ENCODE measurements around the gene ATP6V1D.

Gene ATP6V1D

GRCh38 chr14:67392123-67392522, 32.5 kb upstream of the ATP6V1D start:
- Histone ChIP-seq H3K4me1 (ENCODE audit: insufficient read depth, low read length) (peaks cover 4% of the 10 kb centered on the region; the same call in 1 of the 2 replicates), H3K27ac (ENCODE audit: low read depth, low read length) (no peak overlapping the region), H3K27me3 (ENCODE audit: insufficient read depth, low read length) (no peaks in the 10 kb centered on the region), H3K36me3 (ENCODE audit: insufficient read depth, low read length) (no peaks in the 10 kb centered on the region), H3K9me3 (ENCODE audit: insufficient read depth, low read depth, low read length) (no peaks in the 10 kb centered on the region), H3K9ac (ENCODE audit: low read depth, low read length) (no peak overlapping the region), H3K4me3 (ENCODE audit: low read length) (no peak overlapping the region)
- WGBS: 88% methylated on average over 3 of the region's 3 CpGs

DNA sequence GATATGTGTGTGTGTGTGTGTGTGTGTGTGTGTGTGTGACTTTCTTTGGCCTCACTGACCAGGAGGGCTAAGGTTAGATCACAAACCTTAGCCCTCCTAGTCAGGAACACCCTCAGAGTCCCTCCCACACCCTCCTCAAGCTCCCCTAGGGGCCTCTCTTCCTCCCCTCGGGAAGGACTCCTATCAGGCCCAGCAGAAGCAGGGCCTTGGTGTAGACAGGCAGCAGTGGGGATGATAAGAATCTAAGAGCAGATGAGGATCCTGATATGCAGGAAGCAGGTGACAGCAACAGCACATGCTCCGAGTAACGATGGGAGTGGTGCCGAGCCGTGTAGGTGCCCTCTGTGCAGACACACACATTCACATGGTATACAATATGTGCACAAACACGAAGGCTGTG, 31.7 kb upstream of the ATP6V1D start:
- no peak overlapping the region for H3K4me3 ChIP-seq (ENCODE audit: low read length)
- H3K27ac ChIP-seq (ENCODE audit: low read depth, low read length): no peak overlapping the region
- 90% methylated on average over 6 of the region's 6 CpGs for WGBS
- no peaks in the 10 kb centered on the region for H3K27me3 ChIP-seq (ENCODE audit: insufficient read depth, low read length)
- H3K36me3 ChIP-seq (ENCODE audit: insufficient read depth, low read length): peaks cover 4% of the 10 kb centered on the region
- no peaks in the 10 kb centered on the region for H3K4me1 ChIP-seq (ENCODE audit: insufficient read depth, low read length)
- no peak overlapping the region for H3K9ac ChIP-seq (ENCODE audit: low read depth, low read length)
- H3K9me3 ChIP-seq (ENCODE audit: insufficient read depth, low read depth, low read length): no peaks in the 10 kb centered on the region

DNA sequence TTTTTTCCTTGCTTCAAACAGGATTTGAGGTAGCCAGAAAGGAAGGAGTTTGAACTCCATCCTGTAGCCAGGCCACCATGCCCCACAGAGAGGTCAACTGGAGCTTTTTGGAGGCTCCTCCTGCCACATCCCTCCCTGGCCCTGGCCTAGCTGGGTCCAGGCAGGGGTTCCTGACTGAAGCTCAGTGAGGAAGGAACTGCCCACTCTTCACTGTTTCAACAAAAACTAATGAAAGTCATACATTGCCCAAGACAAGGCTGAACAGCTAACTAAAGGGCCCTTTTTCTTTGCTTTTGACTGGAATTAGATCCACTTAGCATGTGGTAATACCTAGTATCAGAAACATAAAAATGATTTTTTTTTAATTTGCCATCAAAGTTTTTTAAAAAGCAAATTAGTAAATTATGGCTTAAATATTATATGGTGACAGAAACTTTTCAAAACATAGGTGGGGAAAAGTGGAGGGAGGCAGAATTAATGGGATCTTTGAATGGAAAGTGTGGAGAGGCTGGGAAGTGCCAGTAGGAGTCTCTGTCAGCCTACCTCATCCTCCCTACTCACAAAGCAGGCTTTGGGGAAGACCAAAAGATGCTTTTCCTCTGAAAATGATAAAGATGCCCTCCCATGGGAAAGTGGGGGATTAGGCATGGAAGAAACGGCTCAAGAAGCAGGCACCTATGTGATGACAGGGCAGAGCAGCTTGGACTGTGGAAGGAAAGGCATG, 30.4 kb upstream of the ATP6V1D start:
- H3K27ac ChIP-seq (ENCODE audit: low read depth, low read length): no peak overlapping the region
- 83% methylated on average over 1 of the region's 1 CpG for WGBS

DNA sequence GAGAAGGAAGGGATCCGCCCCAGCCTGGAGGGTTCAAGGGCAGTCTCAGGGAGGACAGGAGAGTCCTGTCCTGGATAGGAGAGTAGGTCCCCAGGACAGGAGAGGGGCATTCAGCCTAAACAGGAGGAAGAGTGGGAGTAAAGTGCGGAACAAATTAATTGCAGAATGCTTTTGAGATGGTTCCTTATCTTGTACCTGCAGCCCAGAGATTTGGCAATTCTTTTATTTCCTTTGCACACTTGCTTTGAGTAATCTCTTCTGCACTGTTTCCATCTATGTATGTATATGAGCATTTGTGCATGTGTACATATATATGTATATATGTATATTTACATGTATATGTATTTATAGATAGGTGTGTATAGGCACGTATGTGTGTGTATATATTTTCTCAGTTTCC, 29.7 kb upstream of the ATP6V1D start:
- Histone ChIP-seq H3K4me3 (ENCODE audit: low read length) (no peak overlapping the region), H3K27me3 (ENCODE audit: insufficient read depth, low read length) (no peaks in the 10 kb centered on the region), H3K36me3 (ENCODE audit: insufficient read depth, low read length) (peaks cover 24% of the 10 kb centered on the region), H3K4me1 (ENCODE audit: insufficient read depth, low read length) (no peaks in the 10 kb centered on the region), H3K27ac (ENCODE audit: low read depth, low read length) (no peak overlapping the region), H3K9me3 (ENCODE audit: insufficient read depth, low read depth, low read length) (no peaks in the 10 kb centered on the region), H3K9ac (ENCODE audit: low read depth, low read length) (no peak overlapping the region)
- WGBS: 89% methylated on average over 3 of the region's 3 CpGs

More for the DNA sequence above, 30.4 kb upstream of the ATP6V1D start:
- peaks cover 17% of the 10 kb centered on the region for H3K36me3 ChIP-seq (ENCODE audit: insufficient read depth, low read length)
- H3K4me3 ChIP-seq (ENCODE audit: low read length): no peak overlapping the region
- H3K9ac ChIP-seq (ENCODE audit: low read depth, low read length): no peak overlapping the region
- H3K27me3 ChIP-seq (ENCODE audit: insufficient read depth, low read length): no peaks in the 10 kb centered on the region
- H3K4me1 ChIP-seq (ENCODE audit: insufficient read depth, low read length): no peaks in the 10 kb centered on the region
- no peaks in the 10 kb centered on the region for H3K9me3 ChIP-seq (ENCODE audit: insufficient read depth, low read depth, low read length)

DNA sequence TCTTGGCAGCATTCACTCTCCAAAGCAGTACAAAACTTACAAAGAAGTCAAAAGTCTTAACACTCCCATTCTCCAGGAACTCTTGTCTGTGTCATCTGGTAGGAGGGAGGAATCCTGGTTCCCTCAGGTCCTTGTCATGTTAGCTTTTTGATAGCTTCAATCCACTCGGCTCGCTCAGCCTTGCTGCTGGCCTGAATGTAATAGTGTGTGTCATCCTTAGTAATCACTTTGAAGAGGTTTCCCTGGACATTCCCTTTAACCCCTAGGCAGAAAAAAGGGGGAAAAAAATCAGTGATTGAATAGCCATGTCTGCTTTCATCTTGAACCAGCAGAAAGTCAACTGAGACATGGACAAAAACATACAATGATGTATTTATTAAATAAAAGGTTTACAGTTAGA, 27.6 kb upstream of the ATP6V1D start:
- Histone ChIP-seq H3K36me3 (ENCODE audit: insufficient read depth, low read length) (peaks cover 45% of the 10 kb centered on the region), H3K4me3 (ENCODE audit: low read length) (no peak overlapping the region)

GRCh38 chr14:67385618-67386017, 26.0 kb upstream of the ATP6V1D start:
- Histone ChIP-seq H3K4me3 (ENCODE audit: low read length) (no peak overlapping the region), H3K9me3 (ENCODE audit: insufficient read depth, low read depth, low read length) (no peaks in the 10 kb centered on the region), H3K27ac (ENCODE audit: low read depth, low read length) (no peak overlapping the region), H3K9ac (ENCODE audit: low read depth, low read length) (no peak overlapping the region), H3K4me1 (ENCODE audit: insufficient read depth, low read length) (no peaks in the 10 kb centered on the region), H3K27me3 (ENCODE audit: insufficient read depth, low read length) (no peaks in the 10 kb centered on the region), H3K36me3 (ENCODE audit: insufficient read depth, low read length) (peaks cover 60% of the 10 kb centered on the region)
- WGBS: 93% methylated on average over 2 of the region's 2 CpGs

More for the DNA sequence above, 27.6 kb upstream of the ATP6V1D start:
- no peaks in the 10 kb centered on the region for H3K27me3 ChIP-seq (ENCODE audit: insufficient read depth, low read length)
- no peaks in the 10 kb centered on the region for H3K4me1 ChIP-seq (ENCODE audit: insufficient read depth, low read length)
- no peak overlapping the region for H3K27ac ChIP-seq (ENCODE audit: low read depth, low read length)
- WGBS: 75% methylated on average over 2 of the region's 2 CpGs
- no peak overlapping the region for H3K9ac ChIP-seq (ENCODE audit: low read depth, low read length)
- H3K9me3 ChIP-seq (ENCODE audit: insufficient read depth, low read depth, low read length): no peaks in the 10 kb centered on the region

DNA sequence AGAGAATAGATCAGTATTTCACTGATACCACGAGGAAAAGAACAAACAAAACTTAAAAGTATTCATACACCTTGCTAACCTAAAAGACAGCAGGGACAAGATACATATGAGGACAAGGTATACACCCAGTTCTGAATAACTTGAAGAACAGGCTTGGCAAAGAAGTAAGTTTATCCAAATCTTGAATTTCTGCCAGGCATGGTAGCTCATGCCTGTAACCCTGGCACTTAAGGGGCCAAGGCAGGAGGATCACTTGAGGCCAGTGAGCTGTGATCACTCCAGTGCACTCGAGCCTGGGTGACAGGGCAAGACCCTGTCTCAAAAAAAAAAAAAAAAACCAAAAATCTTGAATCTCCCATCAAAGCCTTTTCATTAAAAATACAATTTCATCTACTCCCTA, 25.5 kb upstream of the ATP6V1D start:
- Histone ChIP-seq H3K9me3 (ENCODE audit: insufficient read depth, low read depth, low read length) (no peaks in the 10 kb centered on the region), H3K4me3 (ENCODE audit: low read length) (no peak overlapping the region), H3K4me1 (ENCODE audit: insufficient read depth, low read length) (no peaks in the 10 kb centered on the region), H3K36me3 (ENCODE audit: insufficient read depth, low read length) (peaks cover 65% of the 10 kb centered on the region), H3K27ac (ENCODE audit: low read depth, low read length) (no peak overlapping the region), H3K9ac (ENCODE audit: low read depth, low read length) (no peak overlapping the region), H3K27me3 (ENCODE audit: insufficient read depth, low read length) (no peaks in the 10 kb centered on the region)
- WGBS: 94% methylated on average over 2 of the region's 2 CpGs

DNA sequence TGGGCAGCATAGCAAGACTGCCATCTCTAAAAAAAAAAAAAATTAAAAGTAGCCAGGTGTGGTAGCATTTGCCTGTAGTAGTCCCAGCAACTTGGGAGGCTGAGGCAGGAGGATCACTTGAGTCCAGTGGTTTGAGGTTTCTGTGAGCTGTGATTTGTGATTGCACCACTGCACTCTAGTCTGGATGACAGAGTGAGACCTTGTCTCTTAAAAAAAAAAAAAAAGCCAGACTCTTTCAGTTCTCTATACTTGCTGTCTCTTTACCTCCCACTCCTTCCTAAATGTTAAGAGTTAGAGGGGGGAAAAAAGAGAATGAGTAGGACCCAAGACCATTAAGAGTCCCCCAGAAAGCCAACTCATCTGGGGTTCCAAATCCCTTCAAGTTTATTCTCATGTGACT, 18.3 kb upstream of the ATP6V1D start:
- Histone ChIP-seq H3K36me3 (ENCODE audit: insufficient read depth, low read length) (peaks cover 97% of the 10 kb centered on the region), H3K27ac (ENCODE audit: low read depth, low read length) (no peak overlapping the region), H3K9me3 (ENCODE audit: insufficient read depth, low read depth, low read length) (no peaks in the 10 kb centered on the region), H3K4me3 (ENCODE audit: low read length) (no peak overlapping the region), H3K4me1 (ENCODE audit: insufficient read depth, low read length) (no peaks in the 10 kb centered on the region), H3K27me3 (ENCODE audit: insufficient read depth, low read length) (no peaks in the 10 kb centered on the region), H3K9ac (ENCODE audit: low read depth, low read length) (no peak overlapping the region)

- H3K9ac ChIP-seq (ENCODE audit: low read depth, low read length): no peak overlapping the region
- H3K9me3 ChIP-seq (ENCODE audit: insufficient read depth, low read depth, low read length): no peaks in the 10 kb centered on the region
- H3K4me1 ChIP-seq (ENCODE audit: insufficient read depth, low read length): no peaks in the 10 kb centered on the region
- H3K27me3 ChIP-seq (ENCODE audit: insufficient read depth, low read length): no peaks in the 10 kb centered on the region
- 86% methylated on average over 2 of the region's 2 CpGs for WGBS
- H3K36me3 ChIP-seq (ENCODE audit: insufficient read depth, low read length): peaks cover 96% of the 10 kb centered on the region
- no peak overlapping the region for H3K27ac ChIP-seq (ENCODE audit: low read depth, low read length)
- no peak overlapping the region for H3K4me3 ChIP-seq (ENCODE audit: low read length)
Measured at GRCh38 chr14:67373347-67373746, 13.7 kb upstream of the ATP6V1D start.

GRCh38 chr14:67372833-67373232, 13.2 kb upstream of the ATP6V1D start:
- Histone ChIP-seq H3K27me3 (ENCODE audit: insufficient read depth, low read length) (no peaks in the 10 kb centered on the region), H3K9me3 (ENCODE audit: insufficient read depth, low read depth, low read length) (no peaks in the 10 kb centered on the region), H3K4me1 (ENCODE audit: insufficient read depth, low read length) (no peaks in the 10 kb centered on the region), H3K36me3 (ENCODE audit: insufficient read depth, low read length) (peaks cover 96% of the 10 kb centered on the region), H3K4me3 (ENCODE audit: low read length) (no peak overlapping the region), H3K27ac (ENCODE audit: low read depth, low read length) (no peak overlapping the region), H3K9ac (ENCODE audit: low read depth, low read length) (no peak overlapping the region)
- 78% methylated on average over 1 of the region's 1 CpG for WGBS

DNA sequence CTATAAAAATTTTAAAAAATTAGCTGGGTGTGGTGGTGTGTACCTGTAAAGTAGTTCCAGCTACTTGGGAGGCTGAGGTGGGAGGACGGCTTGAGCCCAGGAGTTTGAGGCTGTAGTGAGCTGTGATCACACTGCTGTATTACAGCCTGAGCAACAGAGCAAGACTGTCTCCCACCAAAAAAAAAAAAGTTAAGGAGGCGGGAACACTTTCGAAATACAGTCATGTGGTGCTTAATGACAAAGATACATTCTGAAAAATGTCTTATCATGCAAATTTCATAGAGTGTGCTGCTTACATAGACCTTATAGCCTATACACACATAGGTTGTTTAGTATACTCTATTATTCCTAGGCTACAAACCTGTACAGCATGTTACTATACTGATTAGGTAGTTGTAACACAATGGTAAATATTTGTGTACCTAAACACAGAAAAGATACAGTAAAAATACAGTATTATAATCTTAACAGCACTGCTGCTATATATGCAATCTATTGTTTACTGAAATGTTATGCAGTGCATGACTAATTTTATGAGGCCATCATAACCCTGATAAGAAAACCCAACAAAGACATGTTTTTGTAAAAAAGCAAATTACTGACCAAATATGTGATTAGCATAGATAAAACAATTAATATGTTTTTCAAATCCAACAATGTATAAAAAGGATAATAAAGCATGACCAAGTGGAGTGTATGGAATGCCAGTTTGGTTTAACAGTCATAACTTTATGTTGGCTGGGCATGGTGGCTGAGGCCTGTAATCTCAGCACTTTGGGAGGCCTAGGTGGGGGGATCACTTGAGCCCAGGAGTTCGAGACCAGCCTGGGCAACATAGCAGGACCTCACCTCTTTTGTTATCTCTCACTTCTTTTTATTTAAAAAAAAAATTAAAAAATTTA, 11.9 kb upstream of the ATP6V1D start:
- Histone ChIP-seq H3K36me3 (ENCODE audit: insufficient read depth, low read length) (peaks cover 94% of the 10 kb centered on the region), H3K4me1 (ENCODE audit: insufficient read depth, low read length) (no peaks in the 10 kb centered on the region), H3K27ac (ENCODE audit: low read depth, low read length) (no peak overlapping the region), H3K9me3 (ENCODE audit: insufficient read depth, low read depth, low read length) (no peaks in the 10 kb centered on the region), H3K9ac (ENCODE audit: low read depth, low read length) (no peak overlapping the region), H3K27me3 (ENCODE audit: insufficient read depth, low read length) (no peaks in the 10 kb centered on the region), H3K4me3 (ENCODE audit: low read length) (no peak overlapping the region)
- WGBS: 90% methylated on average over 2 of the region's 4 CpGs
